Measurements from ENCODE around the gene PKNOX2. TPM values are rescaled to one million over a fixed set of nuclear protein-coding genes. Genes with fewer than 3 reads are reported as not detected.

PKNOX2 gene
- total and polyA plus RNA-seq, 10 of the 15 experiments (the other 5 are each of a cell fraction or from before 2014, with no cell fraction given), result not detected

- Histone ChIP-seq H3K9ac (ENCODE audit: control insufficient read depth, insufficient read depth, low read length) (no peak overlapping the region), H3K4me1 (ENCODE audit: control insufficient read depth, insufficient read depth, low read length) (no peaks in the 10 kb centered on the region), H4K20me1 (ENCODE audit: control insufficient read depth, insufficient read depth) (no peaks in the 10 kb centered on the region; the same call in 1 of the 2 replicates), H2AFZ (ENCODE audit: control insufficient read depth, low read depth, low read length) (no peak overlapping the region), H3K4me2 (ENCODE audit: control insufficient read depth, insufficient read depth) (no peak overlapping the region), H3K27ac (ENCODE audit: control insufficient read depth, insufficient read depth) (no peak overlapping the region), H3K27me3 (replicated peaks in 1 of 2; ENCODE audit: control insufficient read depth in 2 of 2, insufficient read depth in 2 of 2, low read length in 1 of 2) (peaks cover 0 to 3% of the 10 kb centered on the region in 2 experiments; a peak in 2 of 4 replicates), H3K79me2 (ENCODE audit: control insufficient read depth, insufficient read depth, low read length) (no peaks in the 10 kb centered on the region), H3K9me3 (replicated peaks; ENCODE audit: control insufficient read depth, insufficient read depth, low read length) (no peaks in the 10 kb centered on the region), H3K4me3 (no peak overlapping the region), H3K36me3 (ENCODE audit: control insufficient read depth in 2 of 2, insufficient read depth in 2 of 2, low read length in 1 of 2) (no peaks in the 10 kb centered on the region)
- RAD21 ChIA-PET (ENCODE audit: unreplicated experiment), result interaction anchor here (0.9 to 1.0 kb wide), 2 partner anchors 9 to 10 kb away, joined by 3 read pairs; no protein-coding TSS in a partner anchor
- BruUV-seq (replicated peaks), result no TSS peak
- POLR2A ChIA-PET, result no interaction called here
- in situ Hi-C loops (cut with MboI), result loop anchor here (10.0 kb wide), 1 partner anchor 451 kb away; no protein-coding TSS in a partner anchor
- no peak for FAIRE-seq
- CTCF ChIA-PET, result interaction anchor here (0.6 to 3.5 kb wide), 24 partner anchors 9 to 462 kb away, joined by 3 to 30 read pairs (median 4); partner anchors contain the start of gene STT3A
- peak; percentile 87 for ATAC-seq
- DNase-seq (ENCODE audit: low read depth, low spot score), result no peak
- intact Hi-C loops (cut with micrococcal nuclease; ENCODE audit: unreplicated experiment), result loop anchor here (1.0 kb wide), 1 partner anchor 451 kb away; no protein-coding TSS in a partner anchor
- TF ChIP-seq ELK1 (IDR thresholded peaks at IDR 0.05; ENCODE audit: low read depth, low read length) (no peak), CTCF (IDR thresholded peaks at IDR 0.05 in 2 of 3, conservative IDR thresholded peaks at IDR 0.05 in 1 of 3; ENCODE audit: control insufficient read depth in 2 of 3, extremely low read depth in 1 of 3, insufficient read depth in 1 of 3, low read depth in 3 of 3, low read length in 3 of 3) (peak; percentile 52 to 69 (median 54); a peak in 5 of 6 replicates), SMC3 (IDR thresholded peaks at IDR 0.05; ENCODE audit: borderline replicate concordance, low read length) (peak; percentile 42; the same call in 1 of the 2 replicates), NR2F1 (conservative IDR thresholded peaks at IDR 0.05) (peak; percentile 56; the same call in 1 of the 2 replicates), USF2 (IDR thresholded peaks at IDR 0.05; ENCODE audit: borderline replicate concordance, low read depth, low read length) (no peak), RAD21 (IDR thresholded peaks at IDR 0.05; ENCODE audit: insufficient read depth, low read depth, low read length) (peak; percentile 33; the same call in 1 of the 2 replicates), NR2C1 (IDR thresholded peaks at IDR 0.05) (0 out of 2 replicates have a peak, but pooled peaks have one; percentile 27), WRNIP1 (IDR thresholded peaks at IDR 0.05; ENCODE audit: borderline replicate concordance, low read depth, low read length) (no peak), NBN (IDR thresholded peaks at IDR 0.05) (no peak)
- SMC1A ChIA-PET (ENCODE audit: uncharacterized antibody, unreplicated experiment), result interaction anchor here (1.0 to 1.9 kb wide), 2 partner anchors 146 to 170 kb away, joined by 3 to 4 read pairs; partner anchors contain the start of gene EI24
- WGBS (ENCODE audit: insufficient coverage, insufficient replicate concordance, low lambda C conversion rate, missing lambda C conversion rate), result 6% methylated on average over 9 of the region's 9 CpGs
These were observed 258.8 kb downstream of the PKNOX2 start for GRCh38 chr11:125423247-125423849.

All from GM12878 (cell line).